Keratinocyte (primary cell): ENCODE measurements around the gene MRPS23.

Source experiments
- EZH2 ChIP-seq: IDR thresholded peaks from one replicate; pipeline ENCODE4 v1.6.1; 2012; ENCODE audit warnings: inconsistent platforms, mild to moderate bottlenecking, low read length, moderate library complexity
- TF ChIP-seq, protein P1 (sequence below), 3 experiments: IDR thresholded peaks in 1 of 3; conservative IDR thresholded peaks in 1 of 3; optimal IDR thresholded peaks in 1 of 3; 2 replicates in 2 of 3; 3 replicates in 1 of 3; pipeline versions ENCODE3 to v1.5.1; 2011; ENCODE audit warnings: low read length in 3 of 3, mild to moderate bottlenecking in 3 of 3, moderate library complexity in 2 of 3, control low read depth in 1 of 3, inconsistent platforms in 1 of 3; ENCODE audit not compliant: insufficient read depth in 2 of 3; ENCODE audit errors: extremely low read depth in 1 of 3

- TF ChIP-seq, protein P1, sequence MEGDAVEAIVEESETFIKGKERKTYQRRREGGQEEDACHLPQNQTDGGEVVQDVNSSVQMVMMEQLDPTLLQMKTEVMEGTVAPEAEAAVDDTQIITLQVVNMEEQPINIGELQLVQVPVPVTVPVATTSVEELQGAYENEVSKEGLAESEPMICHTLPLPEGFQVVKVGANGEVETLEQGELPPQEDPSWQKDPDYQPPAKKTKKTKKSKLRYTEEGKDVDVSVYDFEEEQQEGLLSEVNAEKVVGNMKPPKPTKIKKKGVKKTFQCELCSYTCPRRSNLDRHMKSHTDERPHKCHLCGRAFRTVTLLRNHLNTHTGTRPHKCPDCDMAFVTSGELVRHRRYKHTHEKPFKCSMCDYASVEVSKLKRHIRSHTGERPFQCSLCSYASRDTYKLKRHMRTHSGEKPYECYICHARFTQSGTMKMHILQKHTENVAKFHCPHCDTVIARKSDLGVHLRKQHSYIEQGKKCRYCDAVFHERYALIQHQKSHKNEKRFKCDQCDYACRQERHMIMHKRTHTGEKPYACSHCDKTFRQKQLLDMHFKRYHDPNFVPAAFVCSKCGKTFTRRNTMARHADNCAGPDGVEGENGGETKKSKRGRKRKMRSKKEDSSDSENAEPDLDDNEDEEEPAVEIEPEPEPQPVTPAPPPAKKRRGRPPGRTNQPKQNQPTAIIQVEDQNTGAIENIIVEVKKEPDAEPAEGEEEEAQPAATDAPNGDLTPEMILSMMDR (optimal IDR thresholded peaks at IDR 0.05 in 1 of 3, IDR thresholded peaks at IDR 0.05 in 1 of 3, conservative IDR thresholded peaks at IDR 0.05 in 1 of 3; ENCODE audit: extremely low read depth in 1 of 3, insufficient read depth in 2 of 3, low read length in 3 of 3), result peak; percentile 95 to 100 (median 99)
- TF ChIP-seq EZH2, result no peak
Measured at GRCh38 chr17:57892146-57892819, 42.4 kb upstream of the MRPS23 start.
